GM12873 (cell line): ENCODE results near the gene RAB3C.

ENCODE experiments used
- TF ChIP-seq, protein P1 (sequence below): IDR thresholded peaks from 2 replicates; pipeline ENCODE4 v1.5.1; 2012; ENCODE audit warnings: low read depth, mild to moderate bottlenecking, moderate library complexity, low read length, control low read depth; ENCODE audit not compliant: insufficient read depth; ENCODE audit errors: missing control alignments

The RAB3C gene

DNA sequence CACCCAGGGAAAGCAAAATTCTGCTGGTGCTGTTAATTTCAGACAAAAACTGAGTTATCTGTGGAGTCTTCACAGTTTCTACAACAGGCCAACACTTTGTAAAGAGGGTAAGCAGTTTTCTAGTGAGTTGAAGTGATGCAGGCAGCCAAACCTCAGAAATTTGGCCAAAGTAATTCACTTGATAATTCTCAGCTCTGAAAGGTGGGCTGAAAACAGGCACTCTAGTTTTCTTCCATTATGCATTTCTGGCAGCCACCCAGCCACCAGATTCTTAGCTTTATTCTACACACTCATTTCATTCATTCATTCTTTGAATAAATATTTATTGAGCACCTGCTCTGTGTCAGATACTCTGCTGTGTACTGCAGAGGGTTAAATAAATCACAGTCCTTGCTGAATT, 184.2 kb downstream of the RAB3C start:
- TF ChIP-seq, protein P1, sequence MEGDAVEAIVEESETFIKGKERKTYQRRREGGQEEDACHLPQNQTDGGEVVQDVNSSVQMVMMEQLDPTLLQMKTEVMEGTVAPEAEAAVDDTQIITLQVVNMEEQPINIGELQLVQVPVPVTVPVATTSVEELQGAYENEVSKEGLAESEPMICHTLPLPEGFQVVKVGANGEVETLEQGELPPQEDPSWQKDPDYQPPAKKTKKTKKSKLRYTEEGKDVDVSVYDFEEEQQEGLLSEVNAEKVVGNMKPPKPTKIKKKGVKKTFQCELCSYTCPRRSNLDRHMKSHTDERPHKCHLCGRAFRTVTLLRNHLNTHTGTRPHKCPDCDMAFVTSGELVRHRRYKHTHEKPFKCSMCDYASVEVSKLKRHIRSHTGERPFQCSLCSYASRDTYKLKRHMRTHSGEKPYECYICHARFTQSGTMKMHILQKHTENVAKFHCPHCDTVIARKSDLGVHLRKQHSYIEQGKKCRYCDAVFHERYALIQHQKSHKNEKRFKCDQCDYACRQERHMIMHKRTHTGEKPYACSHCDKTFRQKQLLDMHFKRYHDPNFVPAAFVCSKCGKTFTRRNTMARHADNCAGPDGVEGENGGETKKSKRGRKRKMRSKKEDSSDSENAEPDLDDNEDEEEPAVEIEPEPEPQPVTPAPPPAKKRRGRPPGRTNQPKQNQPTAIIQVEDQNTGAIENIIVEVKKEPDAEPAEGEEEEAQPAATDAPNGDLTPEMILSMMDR: no peak

DNA sequence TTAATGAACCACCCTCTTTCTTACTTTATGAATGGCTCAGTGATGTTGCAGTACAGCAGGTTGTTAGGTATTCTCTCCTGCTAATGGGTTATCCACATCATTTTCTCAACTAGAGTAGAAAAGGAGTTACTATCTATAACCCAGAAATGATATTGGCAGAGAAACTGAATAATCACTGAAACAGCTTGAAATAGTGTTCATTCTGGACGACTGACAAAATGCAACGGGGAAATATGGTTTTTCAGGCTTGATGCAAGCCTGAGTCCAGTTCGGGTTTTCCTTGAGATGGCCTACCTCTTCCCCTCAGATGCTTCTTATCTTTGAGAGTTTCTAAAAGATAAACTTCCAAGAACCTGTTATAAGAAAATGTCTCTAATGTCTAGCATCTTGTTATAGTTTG, 187.3 kb downstream of the RAB3C start:
- TF ChIP-seq, protein P1: no peak

DNA sequence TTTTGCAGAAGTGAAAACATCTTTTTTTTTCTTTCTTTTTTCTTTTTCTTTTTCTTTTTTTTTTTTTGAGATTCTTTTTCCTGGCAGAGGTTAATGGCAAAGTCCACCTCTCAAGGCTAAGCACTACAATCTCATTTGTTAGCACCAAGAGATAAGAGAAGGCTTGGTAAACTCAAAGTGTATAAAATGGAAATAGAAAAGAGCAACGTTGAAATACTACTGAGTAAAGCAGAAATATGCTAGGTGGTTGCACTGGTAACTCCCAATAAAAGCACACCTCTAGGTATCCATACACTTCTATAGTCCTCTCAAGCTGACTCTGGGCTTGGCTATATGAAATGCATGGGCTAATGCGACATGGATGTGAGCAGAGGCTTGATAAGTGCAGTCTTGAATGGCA, 188.9 kb downstream of the RAB3C start:
- TF ChIP-seq, protein P1: no peak

DNA sequence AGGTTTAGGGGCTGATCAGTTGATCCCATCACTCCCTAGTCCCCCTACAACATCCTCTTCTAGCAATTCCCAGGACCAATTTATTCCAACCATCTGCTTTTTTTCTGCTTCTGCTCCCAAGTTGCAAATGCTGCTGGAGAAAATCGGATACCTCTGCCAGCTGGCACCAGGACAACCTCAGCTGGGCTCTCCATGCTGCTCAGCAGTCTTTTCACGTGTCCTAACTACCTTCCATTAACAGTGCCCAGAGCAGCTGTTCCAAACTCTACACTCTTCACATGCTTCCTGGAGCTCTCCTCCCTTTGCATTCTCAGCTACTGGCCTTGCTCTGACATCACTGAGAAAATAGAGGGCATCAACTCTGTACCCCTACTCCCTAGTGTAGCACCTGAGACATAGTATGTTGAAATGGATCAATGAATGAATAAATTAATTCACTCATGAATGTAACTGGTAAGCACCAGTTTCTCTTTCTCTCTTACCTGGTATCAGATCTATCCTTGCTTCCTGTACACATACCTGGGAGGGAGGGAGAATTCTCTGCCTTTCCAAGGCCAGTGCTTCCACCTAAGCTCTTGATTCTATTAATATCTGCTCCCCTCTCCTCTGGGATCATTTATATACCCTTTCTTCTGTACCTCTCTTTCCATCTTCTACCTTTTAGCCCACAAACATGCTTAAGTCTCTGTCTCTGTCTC, 191.0 kb downstream of the RAB3C start:
- TF ChIP-seq, protein P1: no peak

DNA sequence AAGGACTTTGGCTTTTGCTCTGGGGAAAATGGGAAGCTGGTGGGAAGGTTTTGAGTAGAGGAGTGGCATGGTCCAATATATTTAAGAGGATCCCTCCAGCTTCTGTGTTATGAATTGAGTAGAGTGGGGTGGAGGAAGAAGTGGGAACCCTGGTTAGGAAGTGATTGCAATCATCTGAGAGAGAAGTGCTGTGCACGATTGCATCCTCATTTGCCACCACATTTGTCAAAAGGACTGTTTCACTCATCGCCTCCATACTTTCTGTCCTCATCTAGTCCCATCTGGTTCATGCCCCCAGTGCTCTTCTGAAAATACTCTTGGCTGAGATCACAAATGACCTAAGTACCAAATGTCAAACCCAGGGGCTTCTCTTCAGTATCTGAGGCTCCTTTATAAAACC, 192.1 kb downstream of the RAB3C start:
- TF ChIP-seq, protein P1: no peak

DNA sequence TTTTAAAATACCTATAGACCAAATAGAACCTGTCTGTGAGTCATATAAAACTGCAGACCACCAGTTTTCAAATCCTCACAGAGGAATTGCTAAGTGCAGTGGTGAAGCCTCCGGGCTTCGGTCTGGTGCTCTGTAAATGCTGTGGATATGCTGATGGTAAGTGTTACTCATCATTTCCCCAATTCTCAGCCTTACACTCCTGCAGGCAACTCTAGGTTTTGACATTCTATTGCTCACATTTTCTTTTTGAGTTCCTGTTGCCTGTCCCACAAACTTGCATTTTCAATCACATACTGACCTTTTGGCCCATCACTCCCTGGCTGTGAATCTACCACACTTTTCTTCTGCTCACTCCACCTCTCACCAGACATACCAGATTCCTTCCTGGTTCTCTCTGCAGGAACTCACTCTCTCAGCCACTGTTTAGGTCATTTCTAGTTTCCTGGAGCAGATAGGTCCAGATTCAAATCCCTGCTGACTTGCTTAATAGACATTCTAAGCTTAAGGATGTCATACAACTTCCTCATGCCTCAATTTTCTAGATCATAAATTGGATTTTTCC, 192.9 kb downstream of the RAB3C start:
- TF ChIP-seq, protein P1: no peak

DNA sequence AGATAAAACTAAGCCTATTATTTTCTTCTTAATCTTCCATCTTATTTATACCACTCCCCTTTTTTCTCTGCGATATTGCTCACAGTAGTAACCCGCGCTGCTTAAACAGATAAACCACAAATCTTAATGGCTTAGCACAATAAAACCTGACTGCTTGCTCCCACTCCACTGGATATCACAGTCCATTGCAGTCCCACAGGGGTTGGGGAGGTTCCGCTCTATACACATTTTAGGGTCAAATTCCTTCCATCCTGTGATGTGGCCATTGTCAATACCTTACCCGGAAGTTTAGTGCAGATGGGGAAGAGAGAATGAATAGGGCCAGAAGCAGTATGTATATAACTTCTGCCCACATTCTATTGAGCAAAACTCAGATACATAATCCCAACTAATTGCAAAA, 193.7 kb downstream of the RAB3C start:
- TF ChIP-seq, protein P1: no peak

DNA sequence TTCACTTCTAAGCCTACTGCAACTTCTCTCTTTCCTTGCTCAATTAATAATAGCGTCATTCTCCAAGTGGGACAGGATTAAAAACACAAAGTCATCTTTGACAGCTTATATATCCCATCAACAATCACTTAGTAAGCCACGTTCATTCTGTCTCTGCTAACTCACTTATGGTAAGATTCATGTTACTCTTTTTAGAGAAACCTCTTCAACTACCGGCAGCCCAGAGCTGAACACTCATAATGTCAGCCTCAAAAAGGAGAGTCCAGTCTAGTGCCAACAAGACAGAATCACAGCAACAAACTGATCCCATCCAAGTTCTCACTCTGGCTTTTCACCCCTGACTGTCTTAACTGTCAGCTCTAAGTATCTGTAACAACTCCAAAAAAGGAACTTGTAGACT, 196.0 kb downstream of the RAB3C start:
- TF ChIP-seq, protein P1: no peak
